ENCODE measurements around the gene CHD6.

DNA sequence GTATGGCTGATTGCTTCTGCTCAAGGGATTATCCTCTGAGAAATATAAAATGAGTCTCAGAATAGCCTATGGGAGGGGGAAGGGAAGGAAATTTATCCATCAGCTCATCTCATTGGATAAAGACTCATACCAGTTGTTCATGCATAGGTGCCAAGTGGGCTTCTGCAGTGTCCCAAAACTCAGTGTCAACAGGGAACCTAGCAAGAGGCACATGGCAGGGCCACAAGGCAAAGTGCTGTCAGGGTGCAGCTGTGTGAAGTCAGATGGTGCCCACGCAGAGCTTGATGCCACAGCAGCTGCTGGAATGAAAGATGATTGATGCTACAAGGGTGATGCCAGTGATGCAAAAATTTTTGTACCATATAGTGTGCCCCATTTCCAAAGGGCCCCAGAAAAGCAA is 3.2 kb upstream of the CHD6 start:
- TF ChIP-seq, protein P1, sequence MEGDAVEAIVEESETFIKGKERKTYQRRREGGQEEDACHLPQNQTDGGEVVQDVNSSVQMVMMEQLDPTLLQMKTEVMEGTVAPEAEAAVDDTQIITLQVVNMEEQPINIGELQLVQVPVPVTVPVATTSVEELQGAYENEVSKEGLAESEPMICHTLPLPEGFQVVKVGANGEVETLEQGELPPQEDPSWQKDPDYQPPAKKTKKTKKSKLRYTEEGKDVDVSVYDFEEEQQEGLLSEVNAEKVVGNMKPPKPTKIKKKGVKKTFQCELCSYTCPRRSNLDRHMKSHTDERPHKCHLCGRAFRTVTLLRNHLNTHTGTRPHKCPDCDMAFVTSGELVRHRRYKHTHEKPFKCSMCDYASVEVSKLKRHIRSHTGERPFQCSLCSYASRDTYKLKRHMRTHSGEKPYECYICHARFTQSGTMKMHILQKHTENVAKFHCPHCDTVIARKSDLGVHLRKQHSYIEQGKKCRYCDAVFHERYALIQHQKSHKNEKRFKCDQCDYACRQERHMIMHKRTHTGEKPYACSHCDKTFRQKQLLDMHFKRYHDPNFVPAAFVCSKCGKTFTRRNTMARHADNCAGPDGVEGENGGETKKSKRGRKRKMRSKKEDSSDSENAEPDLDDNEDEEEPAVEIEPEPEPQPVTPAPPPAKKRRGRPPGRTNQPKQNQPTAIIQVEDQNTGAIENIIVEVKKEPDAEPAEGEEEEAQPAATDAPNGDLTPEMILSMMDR (IDR thresholded peaks at IDR 0.05; ENCODE audit: low read length), result no peak
- no peak for TF ChIP-seq EZH2 (IDR thresholded peaks at IDR 0.05; ENCODE audit: borderline replicate concordance, low read length)

All from OCI-LY1 (cell line).